ENCODE results near the gene ATG3.
"Not testable (repeated sequence)": the region's sequence is repeated elsewhere in the genome, so short reads cannot be mapped to it uniquely, and the experiment has no call there.

ATG3 gene

GRCh38 chr3:112560721-112561483 is 860 bp downstream of the ATG3 start:
- DNase-seq: no peak

GRCh38 chr3:112560307-112560706 is 1.5 kb downstream of the ATG3 start:
- DNase-seq: no peak

- DNase-seq: no peak
Observed at GRCh38 chr3:112557976-112558375, 3.8 kb downstream of the ATG3 start.

- DNase-seq: no peak
Observed at GRCh38 chr3:112555535-112556170, 6.1 kb downstream of the ATG3 start.

- DNase-seq: no peak
Observed at GRCh38 chr3:112550859-112551258, 10.9 kb downstream of the ATG3 start.

GRCh38 chr3:112546216-112546759 is 15.5 kb downstream of the ATG3 start:
- no peak for DNase-seq

- no peak for DNase-seq
Observed at GRCh38 chr3:112539825-112540650, 21.7 kb downstream of the ATG3 start.

- no peak for DNase-seq
Observed at GRCh38 chr3:112531358-112531781, 30.4 kb downstream of the ATG3 start.

- no peak for DNase-seq
Observed at GRCh38 chr3:112530573-112530972, 31.2 kb downstream of the ATG3 start.

- not testable (repeated sequence) for DNase-seq
Observed at GRCh38 chr3:112524127-112524526, 37.6 kb downstream of the ATG3 start.

GRCh38 chr3:112519424-112520001 is 42.2 kb downstream of the ATG3 start:
- no peak for DNase-seq

- DNase-seq: not testable (repeated sequence)
Observed at GRCh38 chr3:112518970-112519369, 42.8 kb downstream of the ATG3 start.

- no peak for DNase-seq
Observed at GRCh38 chr3:112514527-112515128, 47.1 kb downstream of the ATG3 start.

GRCh38 chr3:112512320-112512719 is 49.4 kb downstream of the ATG3 start:
- DNase-seq: no peak

- DNase-seq: no peak
Observed at GRCh38 chr3:112508860-112509259, 52.9 kb downstream of the ATG3 start.

GRCh38 chr3:112508261-112508660 is 53.5 kb downstream of the ATG3 start:
- DNase-seq: no peak

- no peak for DNase-seq
Observed at GRCh38 chr3:112505907-112506306, 55.9 kb downstream of the ATG3 start.

- no peak for DNase-seq
Observed at GRCh38 chr3:112504123-112504522, 57.6 kb downstream of the ATG3 start.

GRCh38 chr3:112503304-112503972 is 58.3 kb downstream of the ATG3 start:
- DNase-seq: no peak

- DNase-seq: no peak
Observed at GRCh38 chr3:112500621-112501020, 61.1 kb downstream of the ATG3 start.

- no peak for DNase-seq
Observed at GRCh38 chr3:112498914-112499711, 62.6 kb downstream of the ATG3 start, which contains the start of gene BTLA. TSS of gene BTLA (minus strand) at chr3:112499472. CDS start at chr3:112499358, 114 bp downstream.
